HG03045 (cell line): ENCODE data around the gene ALG2.
A peak's percentile ranks its signal among the peaks of the same experiment; 100 is the strongest.

Experiments
- ATAC-seq: cut with Tn5 transposase; IDR thresholded peaks from one replicate; pipeline ENCODE4 v1.9.1; 2021; ENCODE audit warnings: mild to moderate bottlenecking, moderate library complexity; ENCODE audit not compliant: unreplicated experiment

The ALG2 gene

DNA sequence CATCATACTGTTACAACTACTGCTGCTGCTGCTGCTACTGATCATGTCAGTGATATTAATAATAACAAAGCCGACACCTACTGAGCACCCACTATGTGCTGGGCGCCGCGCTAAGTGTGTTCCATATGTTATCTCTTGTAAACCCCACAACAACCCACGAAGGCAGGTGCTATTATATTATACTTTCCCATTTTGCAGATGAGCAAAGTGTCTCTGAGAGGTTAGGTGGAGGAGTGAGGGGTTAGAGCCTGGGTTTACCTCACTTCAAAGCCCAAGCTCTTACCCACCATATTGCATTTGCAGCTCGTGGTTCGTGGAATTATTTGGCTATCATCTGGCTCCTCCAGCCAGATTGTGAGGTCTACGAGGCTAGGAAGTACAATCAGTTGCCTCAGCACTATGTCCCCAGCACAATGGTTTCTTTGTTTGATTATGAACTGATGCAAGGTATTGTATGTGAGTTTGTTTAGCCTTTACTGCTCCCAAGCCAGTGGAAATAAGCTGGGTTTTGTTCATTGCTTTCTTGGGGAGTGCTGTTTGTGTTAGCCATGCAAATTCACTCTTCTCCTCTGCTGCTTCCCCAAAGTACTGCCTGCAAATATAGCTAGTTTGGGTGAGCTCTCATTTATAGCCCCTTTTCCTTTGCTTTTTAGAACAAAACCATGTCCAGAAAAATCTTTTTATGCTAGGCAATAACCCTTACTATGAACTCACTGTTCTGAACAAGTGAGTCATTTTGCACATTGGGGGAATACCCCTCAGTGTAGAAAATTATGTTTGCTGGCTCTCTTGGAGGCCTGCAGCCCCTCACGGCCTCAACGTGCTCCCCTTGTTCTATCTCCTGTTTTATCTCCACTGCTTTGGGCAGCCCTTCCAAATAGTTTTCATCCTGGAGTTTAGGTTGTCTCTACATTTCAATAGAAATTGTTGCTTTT lies 47.9 kb downstream of the ALG2 start:
- ATAC-seq = peak; percentile 45

DNA sequence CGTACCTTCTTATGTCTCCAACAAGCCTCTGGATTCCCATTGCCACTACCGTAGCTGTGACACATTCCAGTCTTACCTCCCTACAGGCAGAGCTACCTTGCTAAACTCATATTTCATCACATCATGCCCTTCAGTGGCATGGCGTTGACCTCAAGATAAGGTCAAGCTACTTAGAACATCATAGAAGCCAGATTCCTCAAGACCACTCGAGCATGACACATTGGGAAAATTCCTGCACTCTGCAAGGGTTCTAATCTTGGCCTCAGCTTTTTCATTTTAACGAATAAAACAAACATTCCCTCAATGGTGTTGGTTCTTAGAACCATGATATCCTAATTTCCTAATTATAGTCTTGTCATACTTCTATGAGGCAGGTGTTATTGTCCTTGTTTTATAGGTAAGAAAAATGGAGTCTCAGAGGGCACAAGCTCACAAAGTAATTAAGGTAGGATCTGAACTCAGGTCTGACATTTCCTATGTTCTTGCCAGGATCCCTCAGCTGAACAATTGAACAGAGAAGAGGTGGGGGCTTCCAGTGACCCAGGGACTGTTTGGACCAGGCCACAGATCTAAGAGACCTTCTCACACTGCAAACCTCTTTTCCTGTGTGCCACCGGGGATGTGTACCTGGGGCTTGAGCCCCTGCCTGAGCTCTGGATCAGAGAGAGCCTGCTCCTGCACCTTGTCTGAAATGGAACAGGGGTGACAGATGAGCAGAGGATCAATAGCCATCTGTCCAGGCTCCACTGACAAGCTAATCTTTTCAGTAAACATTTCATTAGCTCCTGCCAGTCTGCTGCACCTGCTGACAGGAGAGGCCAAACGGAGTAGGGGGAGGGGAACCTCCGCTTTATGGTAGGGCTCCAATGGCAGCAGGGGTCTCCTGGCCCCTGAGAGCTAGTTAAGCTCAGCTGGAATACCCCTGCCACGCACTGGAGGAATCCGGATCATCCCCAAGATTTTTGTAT lies 49.3 kb downstream of the ALG2 start:
- ATAC-seq = no peak

DNA sequence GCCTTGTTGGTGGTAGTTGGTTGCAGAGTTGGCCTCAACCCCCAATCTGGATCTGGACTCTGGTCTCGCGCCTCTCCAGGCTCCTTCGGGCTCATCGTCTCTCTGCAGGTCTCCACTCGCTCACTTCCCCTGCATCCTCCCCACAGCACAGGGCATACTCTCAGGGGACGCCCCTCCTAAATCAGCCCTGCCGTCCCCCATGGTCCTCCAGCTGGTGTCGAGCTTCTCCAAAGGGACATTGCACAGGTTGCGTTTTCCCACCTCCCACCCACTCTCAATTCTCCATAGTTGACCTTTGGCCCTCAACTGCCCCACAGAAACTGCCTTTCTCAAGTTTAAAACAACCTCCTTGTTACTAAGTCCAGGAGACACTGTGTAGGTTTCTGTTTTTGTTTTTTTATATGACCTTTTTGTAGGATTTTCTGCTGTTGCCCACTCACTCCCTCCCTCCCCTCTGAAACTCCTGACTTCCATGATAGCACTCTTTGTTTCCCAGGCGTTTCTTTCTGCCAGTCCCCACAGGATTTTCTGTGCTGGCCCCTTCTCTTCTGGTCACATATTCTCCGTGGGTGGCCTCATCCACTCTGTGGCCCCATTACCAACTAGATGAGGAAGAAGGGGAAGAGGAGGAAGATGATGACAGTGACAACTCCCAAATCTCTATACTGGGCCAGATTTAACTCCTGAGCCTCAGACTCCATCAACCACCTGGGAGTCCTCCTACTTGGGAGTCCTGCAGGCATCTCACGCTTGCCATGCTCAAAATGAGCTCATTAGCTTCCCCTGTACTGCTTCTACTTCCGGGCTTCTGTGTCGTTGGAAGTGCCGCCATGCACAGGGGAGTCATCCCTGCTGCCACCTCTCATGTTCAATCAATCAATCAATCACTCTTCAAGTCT lies 50.3 kb downstream of the ALG2 start:
- ATAC-seq = no peak

DNA sequence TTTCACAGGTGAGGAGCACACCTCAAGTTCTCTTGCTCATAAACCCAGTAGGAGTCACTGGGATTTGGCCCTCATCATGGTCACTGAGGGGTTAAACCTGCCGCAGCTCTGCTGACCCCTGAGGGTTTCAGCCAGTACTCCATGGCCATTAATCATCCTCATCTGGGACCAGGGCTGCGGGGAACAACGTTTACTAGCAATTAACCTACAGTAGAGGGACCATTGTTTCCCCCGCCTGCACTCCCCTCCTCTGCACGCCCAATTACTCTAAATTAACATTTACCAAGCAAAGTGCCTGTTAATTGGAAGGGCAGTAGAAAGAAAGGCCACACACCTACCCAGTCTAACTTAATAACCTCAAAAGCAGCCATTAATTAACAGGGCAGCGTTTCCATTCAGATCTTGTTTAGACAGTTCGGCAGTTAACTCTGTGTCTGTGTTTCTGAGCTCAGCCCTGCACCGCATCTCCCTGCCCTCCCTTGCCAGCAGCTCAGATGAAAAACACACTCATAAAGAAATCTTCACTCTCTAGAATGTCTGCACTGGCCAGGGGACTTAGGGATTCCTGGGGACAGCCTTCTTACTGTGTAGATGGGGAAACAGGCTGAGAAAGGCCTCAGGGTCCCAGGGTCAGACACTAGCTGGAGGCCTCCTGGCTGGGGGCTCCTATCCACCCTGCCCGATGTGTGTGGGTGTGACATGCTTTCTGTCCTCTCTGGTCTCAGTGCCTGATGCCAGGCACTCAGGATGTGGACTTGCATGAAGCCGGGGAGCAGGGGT lies 51.6 kb downstream of the ALG2 start:
- no peak for ATAC-seq

DNA sequence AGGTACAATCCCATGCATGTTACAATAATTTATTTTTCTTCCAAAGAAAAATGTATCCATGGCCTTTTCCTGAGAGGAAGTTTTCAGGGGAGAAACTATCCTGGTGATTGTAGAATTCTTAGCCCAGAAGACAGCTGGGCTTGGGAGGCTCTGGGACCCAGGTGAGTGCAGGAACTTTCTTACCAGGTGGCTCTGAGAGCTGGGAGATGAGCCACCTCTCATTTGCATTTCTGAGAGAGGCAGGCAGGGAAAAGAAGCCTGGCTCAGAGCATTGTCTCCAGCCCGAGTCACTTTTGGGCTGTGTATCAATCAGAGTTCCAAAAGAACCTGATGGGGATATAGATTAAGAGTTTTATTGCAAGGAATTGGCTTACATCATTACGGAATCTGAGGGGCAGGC lies 52.7 kb downstream of the ALG2 start:
- no peak for ATAC-seq

DNA sequence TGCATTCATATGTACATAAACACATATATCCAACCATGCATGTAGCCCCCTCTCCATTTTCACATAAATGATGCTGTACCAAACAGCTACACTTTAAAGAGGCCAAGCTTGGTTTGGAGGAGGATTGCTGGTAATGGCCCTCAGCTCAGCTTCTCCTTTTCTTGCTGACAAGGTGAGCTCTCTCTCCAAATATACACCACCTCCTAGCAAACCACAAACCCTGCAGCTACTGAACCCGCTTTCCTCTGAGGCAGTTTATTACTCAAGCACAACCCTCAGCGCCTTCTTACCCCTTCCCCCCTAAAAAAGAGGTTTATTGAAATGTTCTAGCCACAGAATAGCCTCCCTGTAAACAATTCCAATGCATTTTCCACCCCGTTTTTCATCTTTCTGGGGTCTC lies 54.0 kb downstream of the ALG2 start:
- no peak for ATAC-seq

DNA sequence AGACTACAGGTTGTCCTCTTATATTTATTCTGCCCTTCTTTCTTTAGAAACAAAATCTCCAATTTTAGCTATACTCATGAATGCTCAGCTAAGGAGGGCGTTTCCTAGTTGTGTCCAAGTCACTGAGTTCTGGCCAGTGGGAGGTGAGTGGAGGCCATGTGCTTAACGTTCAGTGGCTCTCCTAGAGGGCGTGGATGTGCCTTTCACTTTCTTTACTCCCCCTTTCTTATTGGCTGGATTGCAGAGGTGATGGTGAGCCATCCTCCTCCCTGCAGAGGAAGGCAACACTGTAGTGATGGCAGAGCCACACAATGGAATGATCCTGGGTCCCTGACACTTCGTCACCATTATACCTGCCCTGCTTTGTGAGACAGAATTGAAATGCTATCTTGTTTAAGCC lies 54.6 kb downstream of the ALG2 start:
- no peak for ATAC-seq
